ENCODE results near the gene EIF4G3.

DNA sequence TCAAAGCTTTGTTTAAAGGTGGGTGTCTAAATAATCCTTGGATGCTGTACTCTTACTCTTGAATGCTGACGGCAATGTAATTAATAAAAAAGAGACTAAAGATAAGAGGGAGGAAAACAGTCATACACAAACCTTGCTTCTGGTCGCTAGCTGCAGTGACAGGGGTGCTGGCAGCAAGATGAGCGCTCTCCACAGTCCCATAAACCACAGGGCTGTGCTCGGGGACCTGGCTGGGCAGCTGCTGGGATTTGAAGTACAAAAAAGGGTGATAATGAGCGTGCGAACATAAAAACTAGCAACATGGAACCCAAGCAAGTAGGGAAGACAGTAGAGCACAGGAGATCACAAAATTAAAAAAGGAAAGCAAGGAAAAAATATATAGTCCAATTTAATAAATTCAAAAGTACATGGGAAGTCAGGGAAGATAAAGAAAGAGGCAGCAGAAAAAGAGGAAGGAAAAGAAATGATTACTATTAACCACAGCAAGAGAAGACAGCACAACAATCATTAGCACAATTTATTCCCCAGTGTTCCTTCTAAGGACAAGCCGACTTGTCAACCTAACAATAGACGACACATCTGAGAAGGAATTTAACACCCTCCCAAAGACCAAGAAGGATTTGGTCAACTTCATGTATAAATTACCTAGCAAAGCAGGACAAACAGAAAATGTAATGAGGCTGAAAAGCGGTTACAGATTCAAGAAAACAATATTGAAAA, 226.7 kb downstream of the EIF4G3 start:
- TF ChIP-seq EZH2 (IDR thresholded peaks at IDR 0.05), result no peak
- no peak for TF ChIP-seq POLR2AphosphoS5 (IDR thresholded peaks at IDR 0.05; ENCODE audit: borderline replicate concordance, low read depth, low read length)
- TF ChIP-seq FOXP2 (optimal IDR thresholded peaks at IDR 0.05; ENCODE audit: control extremely low read depth, extremely low read length, insufficient read depth), result no peak

Measured in SK-N-MC (cell line).